Left lung (tissue), 10 donors: ENCODE data around the gene ROS1. TPM values are rescaled to one million over a fixed set of nuclear protein-coding genes. Genes with fewer than 3 reads are reported as not detected.
"Not testable (repeated sequence)": the region's sequence is repeated elsewhere in the genome, so short reads cannot be mapped to it uniquely, and the experiment has no call there.

Experiments
- ATAC-seq: fragments of 200-7000 bp; cut with Tn5 transposase; one replicate; pipeline ENCODE4 v1.9.1; 2020; ENCODE audit warnings: moderate library complexity
- DNase-seq, 4 donors: peaks; one replicate each; pipeline ENCODE4 v3.0.0-alpha.2; 2013 to 2020
- H3K27ac ChIP-seq, 2 donors: fragments of 200-600 bp; sonication (generic) in 1 of 2; one replicate each; pipeline versions ENCODE4 v1.5.0 to v1.8.0; 2020 to 2021
- H3K27me3 ChIP-seq, 2 donors: fragments of 200-600 bp; sonication (generic) in 1 of 2; one replicate each; pipeline versions ENCODE4 v1.5.0 to v1.8.0; 2020 to 2021
- H3K36me3 ChIP-seq, 2 donors: fragments of 200-600 bp; sonication (generic) in 1 of 2; one replicate each; pipeline versions ENCODE4 v1.5.0 to v1.8.0; 2020 to 2021
- H3K4me1 ChIP-seq, 2 donors: fragments of 200-600 bp; one replicate each; pipeline ENCODE4 v1.8.0; 2021
- H3K4me3 ChIP-seq, 2 donors: fragments of 200-600 bp; sonication (generic) in 1 of 2; one replicate each; pipeline versions ENCODE4 v1.5.0 to v1.8.0; 2020 to 2021; ENCODE audit warnings: mild to moderate bottlenecking in 1 of 2
- H3K9me3 ChIP-seq, 2 donors: fragments of 200-600 bp; sonication (generic) in 1 of 2; one replicate each; pipeline versions ENCODE4 v1.5.0 to v1.8.0; 2020 to 2021
- intact Hi-C, 2 donors: fragments of 100-400 bp; cut with DNase I; formaldehyde crosslinking; loops; one replicate each; pipeline versions ENCODE4 v1.11.2 to v1.14.2; 2022
- polyA plus RNA-seq, 6 donors: library from polyadenylated mRNA; unstranded; fragments of 120-200 nt; gene quantifications; one replicate each; pipeline ENCODE4 v1.2.1, GENCODE V29; 2013; ENCODE audit not compliant: insufficient read length in 6 of 6
- total RNA-seq, 2 donors: library from RNA; stranded (reverse); fragmentation: NEBNext Ultra II Directional; extraction: Animal tissue kit (Norgen Biotek cat#: 25700); gene quantifications; one replicate each; pipeline ENCODE4 v1.2.1, GENCODE V29; 2021
- TF ChIP-seq, protein P1 (sequence below), 2 donors: fragments of 200-600 bp; sonication (generic) in 1 of 2; IDR thresholded peaks; one replicate each; pipeline versions ENCODE4 v1.5.0 to v1.8.0; 2021; ENCODE audit warnings: antibody characterized with exemption in 2 of 2
- donor health status: DM: no; HTN: yes; CAD: no.
- donor health status: DM: no; HTN: no; CAD: no.

Gene ROS1
- total and polyA plus RNA-seq, 8 donors: 21.2 to 305 (median 39.5) TPM

DNA sequence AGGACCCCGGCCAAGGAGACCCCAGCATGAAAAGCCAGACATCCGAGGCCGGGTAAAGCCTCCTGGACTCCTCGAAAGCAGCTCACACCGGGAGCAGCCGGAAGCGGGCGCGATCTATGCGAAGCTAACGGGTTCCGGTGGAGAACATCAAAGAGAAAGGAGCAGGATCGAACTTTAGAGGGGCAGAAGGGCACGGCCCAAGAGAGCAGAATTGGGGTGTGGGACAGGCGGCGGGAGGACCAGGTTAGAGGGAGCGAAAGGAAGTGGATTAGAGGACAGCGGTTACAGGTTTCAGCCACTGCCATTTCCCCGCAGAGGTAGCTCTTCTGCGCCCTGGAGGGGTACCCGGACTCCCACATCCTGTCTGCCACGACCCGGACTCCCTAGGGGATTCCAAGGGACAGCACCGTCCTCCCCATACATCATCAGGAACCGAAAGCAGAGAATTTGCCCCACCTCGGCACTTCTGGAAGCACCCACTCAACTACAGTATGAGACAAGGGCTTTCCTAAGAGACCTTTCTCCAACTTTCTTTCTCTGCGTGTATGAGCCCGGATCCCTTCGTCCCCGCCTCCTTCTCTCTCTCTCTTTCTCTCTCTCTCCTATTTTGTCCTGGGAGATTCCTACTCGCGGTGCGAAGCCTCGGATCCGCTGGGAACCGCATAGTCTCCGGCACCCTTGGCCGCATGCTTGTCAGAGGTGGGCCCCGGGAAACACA is 160.9 kb downstream of the ROS1 start:
- H3K4me3 ChIP-seq: peak overlapping the region; percentile 17 to 22
- H3K36me3 ChIP-seq: no peaks in the 10 kb centered on the region
- intact Hi-C loops: no loop called here
- no peak overlapping the region for H3K27ac ChIP-seq
- DNase-seq (peak in 2 of 4 donors; percentile 19 to 41), ATAC-seq (peak; percentile 59)
- peaks cover 11 to 20% of the 10 kb centered on the region in 2 donors for H3K4me1 ChIP-seq
- TF ChIP-seq, protein P1, sequence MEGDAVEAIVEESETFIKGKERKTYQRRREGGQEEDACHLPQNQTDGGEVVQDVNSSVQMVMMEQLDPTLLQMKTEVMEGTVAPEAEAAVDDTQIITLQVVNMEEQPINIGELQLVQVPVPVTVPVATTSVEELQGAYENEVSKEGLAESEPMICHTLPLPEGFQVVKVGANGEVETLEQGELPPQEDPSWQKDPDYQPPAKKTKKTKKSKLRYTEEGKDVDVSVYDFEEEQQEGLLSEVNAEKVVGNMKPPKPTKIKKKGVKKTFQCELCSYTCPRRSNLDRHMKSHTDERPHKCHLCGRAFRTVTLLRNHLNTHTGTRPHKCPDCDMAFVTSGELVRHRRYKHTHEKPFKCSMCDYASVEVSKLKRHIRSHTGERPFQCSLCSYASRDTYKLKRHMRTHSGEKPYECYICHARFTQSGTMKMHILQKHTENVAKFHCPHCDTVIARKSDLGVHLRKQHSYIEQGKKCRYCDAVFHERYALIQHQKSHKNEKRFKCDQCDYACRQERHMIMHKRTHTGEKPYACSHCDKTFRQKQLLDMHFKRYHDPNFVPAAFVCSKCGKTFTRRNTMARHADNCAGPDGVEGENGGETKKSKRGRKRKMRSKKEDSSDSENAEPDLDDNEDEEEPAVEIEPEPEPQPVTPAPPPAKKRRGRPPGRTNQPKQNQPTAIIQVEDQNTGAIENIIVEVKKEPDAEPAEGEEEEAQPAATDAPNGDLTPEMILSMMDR (IDR thresholded peaks at IDR 0.05): no peak
- H3K27me3 ChIP-seq: peaks cover 95 to 98% of the 10 kb centered on the region in 2 donors
- H3K9me3 ChIP-seq: no peaks in the 10 kb centered on the region

DNA sequence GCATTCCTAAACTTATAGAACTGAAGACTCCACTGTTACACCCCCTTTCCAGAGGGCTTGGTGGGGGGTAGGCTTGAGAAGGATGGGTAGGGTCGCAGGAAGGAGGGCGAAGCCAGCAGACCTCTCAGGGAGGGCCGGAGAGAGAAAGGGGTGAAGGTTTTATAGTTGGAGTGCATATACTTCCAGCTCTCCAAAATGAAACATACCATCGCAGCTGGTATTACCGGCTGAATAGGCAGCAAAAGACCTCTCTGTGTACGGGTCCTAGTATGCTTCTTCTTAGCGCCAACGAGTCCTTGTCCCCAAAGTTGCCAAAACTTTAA is 161.4 kb downstream of the ROS1 start:
- H3K9me3 ChIP-seq: no peaks in the 10 kb centered on the region
- DNase-seq (no peak), ATAC-seq (peak; percentile 23)
- H3K27ac ChIP-seq: no peak overlapping the region
- intact Hi-C loops: no loop called here
- H3K27me3 ChIP-seq: peaks cover 95 to 98% of the 10 kb centered on the region in 2 donors
- H3K4me3 ChIP-seq: peak overlapping the region in 1 of 2 donors; percentile 7
- peaks cover 10 to 20% of the 10 kb centered on the region in 2 donors for H3K4me1 ChIP-seq
- TF ChIP-seq, protein P1 (IDR thresholded peaks at IDR 0.05): no peak
- no peaks in the 10 kb centered on the region for H3K36me3 ChIP-seq

DNA sequence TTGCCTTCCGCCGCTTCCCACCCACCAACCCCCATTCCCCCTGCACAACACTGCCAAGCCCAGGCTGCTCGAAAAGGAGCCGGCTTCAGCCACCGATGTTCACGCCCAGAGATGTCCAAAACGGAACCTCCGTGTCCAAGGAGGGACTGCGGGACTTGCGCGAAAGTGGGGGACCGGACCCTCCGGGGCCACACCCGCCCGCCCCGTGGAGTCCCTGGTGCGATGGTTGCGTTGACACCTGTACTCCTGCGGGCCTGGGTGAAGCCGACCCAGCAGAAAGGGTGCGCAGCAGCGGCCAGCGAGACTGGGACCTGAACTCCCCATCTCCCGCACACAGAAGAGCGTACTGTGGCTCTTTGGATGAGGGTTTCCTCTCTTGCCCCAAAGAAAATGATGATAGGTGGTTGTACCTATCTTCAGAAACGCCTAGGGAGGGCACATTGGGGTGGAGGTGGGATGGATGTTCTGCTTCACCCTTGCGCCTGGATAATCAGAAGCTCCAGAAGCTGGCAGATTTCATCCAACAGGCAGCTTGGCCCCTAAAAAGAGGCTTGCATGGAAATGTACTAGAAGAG is 162.3 kb downstream of the ROS1 start:
- intact Hi-C loops: no loop called here
- no peaks in the 10 kb centered on the region for H3K9me3 ChIP-seq
- H3K27ac ChIP-seq: no peak overlapping the region
- H3K27me3 ChIP-seq: peaks cover 86 to 94% of the 10 kb centered on the region in 2 donors
- H3K4me3 ChIP-seq: no peak overlapping the region
- no peaks in the 10 kb centered on the region for H3K36me3 ChIP-seq
- no peak for ATAC-seq
- DNase-seq: peak in 1 of 4 donors; percentile 59
- TF ChIP-seq, protein P1 (IDR thresholded peaks at IDR 0.05): no peak
- peaks cover 10 to 20% of the 10 kb centered on the region in 2 donors for H3K4me1 ChIP-seq

DNA sequence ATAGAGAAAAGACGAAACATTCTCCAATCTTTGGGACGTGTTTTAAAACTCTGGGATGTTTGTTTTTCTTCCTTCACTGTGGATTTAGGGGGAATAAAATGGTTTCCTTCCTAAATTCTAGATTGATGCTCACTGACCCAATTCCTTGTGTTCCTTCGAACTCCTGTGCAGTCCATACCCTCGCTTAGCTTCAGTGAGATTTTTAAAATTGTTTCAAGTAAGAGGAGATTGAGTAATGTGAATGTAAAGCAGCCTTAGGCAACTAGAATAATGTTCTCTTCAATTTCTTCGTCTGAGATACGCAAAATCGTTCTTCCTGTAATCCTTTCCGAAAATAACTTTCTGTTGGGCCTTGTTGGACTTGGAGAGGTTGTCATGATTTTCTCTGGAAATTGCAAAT is 162.9 kb downstream of the ROS1 start:
- Histone ChIP-seq H3K4me1 (peaks cover 10 to 20% of the 10 kb centered on the region in 2 donors), H3K36me3 (no peaks in the 10 kb centered on the region), H3K27ac (no peak overlapping the region), H3K9me3 (no peaks in the 10 kb centered on the region), H3K27me3 (peaks cover 79 to 88% of the 10 kb centered on the region in 2 donors), H3K4me3 (no peak overlapping the region)
- ATAC-seq (no peak), DNase-seq (no peak)
- TF ChIP-seq, protein P1 (IDR thresholded peaks at IDR 0.05): no peak
- intact Hi-C loops: no loop called here

DNA sequence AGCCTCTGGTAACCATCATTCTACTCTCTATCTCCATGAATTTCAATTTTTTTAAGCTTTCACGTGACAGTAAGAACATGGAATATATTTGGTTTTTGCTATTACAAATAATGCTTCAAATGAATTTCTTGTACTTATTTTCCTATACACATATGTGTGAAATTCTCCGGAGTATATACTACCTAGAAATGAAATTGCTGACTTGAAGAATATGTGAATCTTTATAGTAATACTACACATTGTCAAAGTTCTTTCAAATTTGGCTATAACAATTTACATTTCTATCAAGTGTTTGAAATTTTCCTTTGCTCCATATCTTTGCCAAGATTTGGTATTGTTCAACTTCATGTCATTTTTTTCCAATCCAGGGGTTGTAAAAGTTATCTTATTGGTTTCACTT is 172.0 kb downstream of the ROS1 start:
- H3K4me1 ChIP-seq: no peaks in the 10 kb centered on the region
- no peaks in the 10 kb centered on the region for H3K36me3 ChIP-seq
- no peak for ATAC-seq
- H3K9me3 ChIP-seq: no peaks in the 10 kb centered on the region
- no peak for DNase-seq
- no peaks in the 10 kb centered on the region for H3K27me3 ChIP-seq
- H3K27ac ChIP-seq: no peak overlapping the region
- intact Hi-C loops: no loop called here
- TF ChIP-seq, protein P1 (IDR thresholded peaks at IDR 0.05): no peak
- H3K4me3 ChIP-seq: no peak overlapping the region

DNA sequence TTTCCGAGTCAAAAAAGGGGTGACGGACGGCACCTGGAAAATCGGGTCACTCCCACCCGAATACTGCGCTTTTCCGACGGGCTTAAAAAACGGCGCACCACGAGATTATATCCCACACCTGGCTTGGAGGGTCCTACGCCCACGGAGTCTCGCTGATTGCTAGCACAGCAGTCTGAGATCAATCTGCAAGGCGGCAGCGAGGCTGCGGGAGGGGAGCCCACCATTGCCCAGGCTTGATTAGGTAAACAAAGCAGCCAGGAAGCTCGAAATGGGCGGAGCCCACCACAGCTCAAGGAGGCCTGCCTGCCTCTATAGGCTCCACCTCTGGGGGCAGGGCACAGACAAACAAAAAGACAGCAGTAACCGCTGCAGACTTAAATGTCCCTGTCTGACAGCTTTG is 180.8 kb downstream of the ROS1 start:
- H3K4me3 ChIP-seq, H3K4me1 ChIP-seq, H3K27ac ChIP-seq, H3K9me3 ChIP-seq, intact Hi-C loops, H3K36me3 ChIP-seq, H3K27me3 ChIP-seq, ATAC-seq: not testable (repeated sequence)
- peak in 1 of 4 donors; percentile 10 for DNase-seq

DNA sequence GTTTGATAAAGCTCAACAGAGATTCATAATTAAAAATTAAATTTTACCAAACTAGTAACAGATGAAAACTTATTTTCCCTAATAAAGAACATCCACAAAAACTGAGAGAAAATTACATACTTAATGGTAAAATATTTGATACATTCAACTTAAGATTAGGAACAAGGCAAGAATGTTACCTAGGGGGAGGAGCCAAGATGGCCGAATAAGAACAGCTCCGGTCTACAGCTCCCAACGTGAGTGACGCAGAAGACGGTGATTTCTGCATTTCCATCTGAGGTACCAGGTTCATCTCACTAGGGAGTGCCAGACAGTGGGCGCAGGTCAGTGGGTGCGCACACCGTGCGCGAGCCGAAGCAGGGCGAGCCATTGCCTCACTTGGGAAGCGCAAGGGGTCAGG is 181.2 kb downstream of the ROS1 start:
- H3K36me3 ChIP-seq, H3K27me3 ChIP-seq, H3K27ac ChIP-seq, H3K4me1 ChIP-seq, H3K4me3 ChIP-seq, intact Hi-C loops, H3K9me3 ChIP-seq, ATAC-seq, DNase-seq: not testable (repeated sequence)
